NCI-H2196 (cell line): Measurements from ENCODE around the gene EMILIN1.
A peak's percentile ranks its signal among the peaks of the same experiment; 100 is the strongest.
"Not testable (repeated sequence)": the region's sequence is repeated elsewhere in the genome, so short reads cannot be mapped to it uniquely, and the experiment has no call there.

Experiments
- DNase-seq: peaks from one replicate; lab custom pipeline; 2025; ENCODE audit not compliant: unreplicated experiment; lab: John Stamatoyannopoulos, UW

EMILIN1 gene

DNA sequence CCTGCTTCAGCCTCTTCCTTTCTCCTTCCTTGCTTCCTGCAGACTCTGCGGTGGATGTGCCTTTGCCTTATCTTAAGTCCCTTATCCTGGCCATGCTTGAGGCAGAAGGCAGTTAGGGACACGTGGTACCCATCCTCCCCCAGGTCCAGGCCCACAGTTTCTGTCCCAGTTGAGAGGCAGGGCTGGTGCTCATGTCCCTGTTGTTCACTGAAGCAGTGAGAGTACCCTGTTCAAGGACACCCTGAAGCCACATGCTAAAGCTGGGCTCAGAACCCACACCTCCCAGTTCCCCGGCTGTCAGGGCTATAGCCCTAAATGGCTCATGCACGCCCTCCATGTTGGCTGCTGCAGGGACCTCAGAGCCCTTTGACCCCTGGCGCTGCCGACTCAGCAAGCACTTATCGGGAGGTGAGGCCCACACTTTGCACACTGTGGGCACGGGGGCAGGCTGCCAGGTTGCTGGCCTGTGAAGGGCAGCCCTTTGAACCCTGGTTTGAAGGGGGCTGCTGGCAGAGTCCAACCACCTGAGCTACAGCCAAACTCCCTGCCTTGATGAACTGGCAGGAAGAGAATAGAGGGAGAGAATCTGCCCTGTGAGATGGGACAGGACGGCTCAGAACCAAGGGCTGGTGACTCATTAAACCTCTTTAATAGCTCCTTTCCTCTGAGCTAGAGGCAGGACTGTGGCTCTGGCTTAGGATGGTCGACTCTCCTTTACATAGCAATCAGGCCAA lies 14.4 kb downstream of the EMILIN1 start:
- DNase-seq = no peak

DNA sequence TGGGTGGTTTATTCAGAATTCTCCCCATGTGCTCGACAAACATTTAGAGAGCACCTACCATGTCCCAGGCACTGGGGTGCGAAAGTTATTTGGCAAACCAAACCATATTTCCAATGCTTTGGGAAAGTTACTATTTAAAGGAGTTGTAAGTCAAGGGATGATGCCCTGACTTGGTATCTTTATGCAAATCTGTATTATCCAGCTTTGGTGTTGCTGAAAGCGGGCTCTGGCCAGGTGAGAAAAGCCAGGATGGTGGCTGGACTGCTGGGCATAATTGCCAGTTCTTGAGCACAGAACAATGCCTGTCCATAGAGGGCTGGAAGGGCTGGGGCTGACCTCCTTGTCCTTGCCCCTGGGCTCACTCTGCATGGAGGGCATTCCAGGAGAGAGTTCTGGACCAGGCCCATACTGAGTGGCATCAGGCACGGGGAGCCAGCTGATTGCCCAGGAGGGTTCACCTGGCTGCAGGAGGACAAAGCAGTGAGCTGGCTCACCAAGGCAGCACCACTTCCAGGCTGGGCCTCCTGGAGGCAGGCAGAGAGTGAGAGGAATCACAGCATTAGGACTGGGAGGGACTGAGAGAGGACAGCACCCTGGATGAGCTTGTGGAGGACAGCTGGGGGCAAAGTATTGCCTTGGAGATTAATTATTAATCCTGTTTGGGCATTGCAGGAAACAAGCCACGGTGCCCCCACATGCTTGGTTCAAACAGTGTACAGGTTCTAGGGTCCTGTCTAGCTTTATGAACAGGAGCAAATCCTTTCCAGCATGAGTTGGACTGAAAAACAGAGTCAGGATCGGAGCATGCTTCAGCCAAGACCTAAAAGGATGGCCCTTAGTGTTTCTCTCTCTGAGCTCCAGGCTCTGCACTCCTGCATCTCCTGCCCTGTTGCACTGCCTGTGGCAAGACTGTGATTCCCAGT lies 15.3 kb downstream of the EMILIN1 start:
- no peak for DNase-seq

DNA sequence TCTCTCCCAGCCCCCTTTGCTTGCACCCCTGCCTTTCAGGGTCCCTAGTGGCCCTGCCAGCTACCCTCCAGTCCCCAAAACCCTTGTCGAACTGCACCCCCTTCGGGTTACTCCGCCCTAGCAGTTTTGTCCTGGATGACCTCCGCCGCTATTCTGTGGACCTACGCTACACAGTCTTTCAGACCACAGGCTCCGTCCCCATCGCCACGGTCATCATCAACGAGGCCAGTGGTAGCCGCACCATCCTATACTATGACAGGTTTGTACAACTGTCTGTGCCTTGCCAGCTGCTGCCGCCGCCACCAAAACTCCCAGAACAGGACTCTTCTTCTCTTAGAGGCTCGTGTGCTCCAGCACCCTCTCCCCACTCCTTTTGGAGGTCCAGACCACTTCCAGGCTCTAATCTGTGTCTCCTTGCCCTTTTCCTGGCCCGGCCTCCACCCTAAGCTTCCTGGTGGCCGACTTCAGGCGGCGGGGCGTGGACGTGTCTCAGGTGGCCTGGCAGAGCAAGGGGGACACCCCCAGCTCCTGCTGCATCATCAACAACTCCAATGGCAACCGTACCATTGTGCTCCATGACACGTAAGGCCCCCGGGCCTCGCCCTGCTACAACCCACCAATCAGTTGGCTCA lies 16.1 kb downstream of the EMILIN1 start:
- DNase-seq = no peak

DNA sequence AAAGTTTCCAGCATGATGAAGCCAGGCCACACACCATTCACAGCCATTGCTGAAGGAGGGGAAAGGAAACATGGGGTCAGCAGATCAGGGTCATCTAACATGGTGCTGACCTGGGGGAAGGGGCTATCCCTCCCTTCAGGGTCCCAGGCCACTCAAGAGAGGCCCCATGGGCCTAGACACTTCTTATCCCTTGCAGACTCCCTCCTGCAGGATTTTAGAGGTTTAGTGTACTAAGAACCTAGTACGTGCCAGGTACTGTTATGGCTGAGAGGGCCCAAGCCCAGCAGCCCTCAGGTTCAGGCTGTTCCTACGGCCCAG lies 17.0 kb downstream of the EMILIN1 start:
- no peak for DNase-seq

DNA sequence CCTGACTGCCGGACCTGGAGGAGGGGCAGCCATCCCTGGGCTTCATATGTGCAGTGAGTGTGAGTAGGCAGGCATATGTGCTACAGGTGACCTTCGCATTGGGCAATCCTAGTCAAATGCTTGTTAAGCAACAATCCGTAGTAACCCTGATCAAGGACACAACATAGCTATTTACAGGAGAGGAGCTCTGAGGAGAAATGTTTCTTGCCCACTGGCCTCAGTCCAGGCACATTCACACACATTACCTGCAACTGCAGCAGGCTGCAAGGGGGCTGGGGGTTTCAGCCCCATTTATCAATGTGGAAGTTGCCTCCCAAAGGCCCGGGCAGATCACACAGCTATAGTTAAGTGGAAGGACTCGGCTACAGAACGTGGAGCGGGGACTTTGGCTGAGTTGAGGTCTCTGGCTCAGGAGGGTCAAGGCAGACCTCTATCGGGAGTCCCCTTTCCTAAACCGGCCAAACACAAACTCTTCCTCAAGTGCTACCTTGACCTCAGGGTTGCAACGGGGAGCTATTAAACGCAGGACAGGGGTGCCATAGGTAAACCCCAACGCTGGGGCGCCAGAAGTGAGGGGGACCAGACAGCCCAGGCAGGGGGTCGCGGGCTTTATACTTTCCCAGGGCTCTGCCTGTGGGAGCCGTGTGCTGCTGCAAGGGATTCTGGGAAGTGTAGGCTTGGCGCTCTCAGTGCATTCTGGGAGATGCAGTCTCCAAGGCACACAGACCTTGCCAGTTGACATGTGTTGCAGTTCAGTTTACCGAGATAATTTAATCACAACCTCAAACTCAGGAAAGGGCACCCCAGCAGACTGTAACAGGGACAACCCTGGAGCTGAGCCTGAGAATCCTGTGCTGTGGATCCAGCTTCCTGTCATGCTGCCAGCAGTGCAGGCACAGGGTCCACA lies 17.6 kb downstream of the EMILIN1 start:
- DNase-seq = peak; percentile 27

DNA sequence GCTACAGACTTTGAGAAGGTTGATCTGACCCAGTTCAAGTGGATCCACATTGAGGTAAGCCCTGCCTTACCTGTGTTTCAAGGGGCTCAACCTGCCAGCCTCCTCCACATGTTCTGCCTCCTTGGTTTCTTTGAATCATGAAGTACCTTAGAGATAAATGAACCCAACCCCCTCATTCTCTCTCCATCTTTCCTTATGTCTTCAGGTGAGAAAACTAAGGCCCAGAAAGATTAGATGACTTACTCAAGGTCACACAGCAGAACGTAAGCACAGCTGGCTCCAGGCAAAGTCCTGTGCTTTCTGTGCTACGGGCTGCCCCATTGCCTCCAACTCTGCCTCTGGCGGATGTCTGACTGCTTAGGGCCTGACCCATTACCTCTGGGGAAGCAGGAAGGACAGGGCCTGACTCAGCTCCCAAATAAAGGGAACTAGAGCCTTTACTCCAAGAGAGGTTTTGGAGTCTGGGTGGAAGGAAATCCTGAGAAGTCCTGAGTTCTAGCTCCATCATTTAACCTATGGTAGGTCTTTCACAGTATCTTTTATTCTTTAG lies 18.4 kb downstream of the EMILIN1 start:
- DNase-seq = no peak

DNA sequence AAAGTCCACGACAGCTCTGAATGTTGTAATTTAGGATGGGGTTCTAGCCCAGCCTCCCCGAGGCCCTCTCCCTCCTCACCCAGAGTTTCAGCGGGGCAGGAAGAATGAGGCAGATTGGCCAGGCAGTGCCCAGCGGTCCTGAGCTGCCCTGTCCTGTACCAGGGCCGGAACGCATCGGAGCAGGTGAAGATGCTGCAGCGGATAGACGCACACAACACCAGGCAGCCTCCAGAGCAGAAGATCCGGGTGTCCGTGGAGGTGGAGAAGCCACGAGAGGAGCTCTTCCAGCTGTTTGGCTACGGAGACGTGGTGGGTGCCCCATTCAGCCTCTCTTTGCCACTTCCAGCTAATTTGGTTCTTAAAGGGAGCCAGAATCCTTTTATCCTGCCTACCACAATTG lies 18.9 kb downstream of the EMILIN1 start:
- no peak for DNase-seq

DNA sequence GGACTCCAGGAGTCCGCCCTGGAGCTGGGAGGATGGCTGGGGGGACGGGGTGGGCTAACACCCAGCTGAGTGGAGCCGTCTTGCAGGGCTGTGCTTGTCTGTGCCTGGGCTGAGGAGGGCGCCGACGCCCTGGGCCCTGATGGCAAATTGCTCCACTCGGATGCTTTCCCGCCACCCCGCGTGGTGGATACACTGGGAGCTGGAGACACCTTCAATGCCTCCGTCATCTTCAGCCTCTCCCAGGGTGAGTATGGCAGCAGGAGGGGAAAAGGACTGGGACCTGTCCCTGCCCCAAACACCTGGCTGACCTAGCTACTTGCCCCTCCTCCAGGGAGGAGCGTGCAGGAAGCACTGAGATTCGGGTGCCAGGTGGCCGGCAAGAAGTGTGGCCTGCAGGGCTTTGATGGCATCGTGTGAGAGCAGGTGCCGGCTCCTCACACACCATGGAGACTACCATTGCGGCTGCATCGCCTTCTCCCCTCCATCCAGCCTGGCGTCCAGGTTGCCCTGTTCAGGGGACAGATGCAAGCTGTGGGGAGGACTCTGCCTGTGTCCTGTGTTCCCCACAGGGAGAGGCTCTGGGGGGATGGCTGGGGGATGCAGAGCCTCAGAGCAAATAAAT lies 21.0 kb downstream of the EMILIN1 start:
- peak; percentile 10 for DNase-seq

DNA sequence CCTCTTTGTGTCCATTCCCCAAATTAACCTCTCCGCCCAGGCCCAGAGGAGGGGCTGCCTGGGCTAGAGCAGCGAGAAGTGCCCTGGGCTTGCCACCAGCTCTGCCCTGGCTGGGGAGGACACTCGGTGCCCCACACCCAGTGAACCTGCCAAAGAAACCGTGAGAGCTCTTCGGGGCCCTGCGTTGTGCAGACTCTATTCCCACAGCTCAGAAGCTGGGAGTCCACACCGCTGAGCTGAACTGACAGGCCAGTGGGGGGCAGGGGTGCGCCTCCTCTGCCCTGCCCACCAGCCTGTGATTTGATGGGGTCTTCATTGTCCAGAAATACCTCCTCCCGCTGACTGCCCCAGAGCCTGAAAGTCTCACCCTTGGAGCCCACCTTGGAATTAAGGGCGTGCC lies 21.6 kb downstream of the EMILIN1 start:
- DNase-seq = no peak

DNA sequence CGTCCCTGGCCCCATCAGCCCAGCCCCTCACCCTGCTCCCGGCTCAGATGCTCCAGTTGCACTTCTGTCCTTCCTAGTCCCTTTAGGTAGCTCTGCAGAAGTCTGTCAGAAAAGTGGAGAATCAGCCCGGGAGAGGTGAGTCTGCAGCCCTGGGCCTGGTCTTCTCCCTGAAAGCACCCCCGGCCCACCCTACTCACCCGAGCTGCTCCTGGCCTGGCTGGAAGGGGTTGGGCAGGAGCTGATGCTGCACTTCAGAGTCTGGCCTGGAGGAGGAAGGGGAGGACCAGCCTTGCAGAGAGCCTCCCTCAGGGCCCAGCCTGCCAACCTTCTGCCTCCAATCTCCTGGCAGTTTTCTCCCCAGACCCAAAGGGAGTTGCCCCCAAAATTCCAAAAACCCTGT lies 23.9 kb downstream of the EMILIN1 start:
- DNase-seq = no peak

DNA sequence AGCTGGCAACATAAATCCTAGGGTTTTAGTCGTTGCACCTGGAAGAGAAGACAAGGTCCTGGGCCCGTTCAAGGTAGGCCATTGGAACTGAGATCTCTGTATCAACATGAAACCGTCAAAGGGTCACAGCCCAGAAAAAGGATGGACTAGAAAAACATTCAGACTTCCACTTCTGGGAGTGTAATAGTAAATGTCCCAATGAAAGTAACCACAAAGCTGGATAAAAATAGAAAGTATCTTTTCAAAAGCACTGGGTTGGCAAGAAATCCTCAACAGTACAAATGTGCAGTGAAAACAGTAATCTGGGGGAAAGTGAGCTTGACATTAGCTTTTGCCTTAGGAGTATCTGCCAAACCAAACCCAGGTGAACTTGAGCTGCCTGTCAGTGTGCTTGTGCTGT lies 27.6 kb downstream of the EMILIN1 start:
- no peak for DNase-seq

DNA sequence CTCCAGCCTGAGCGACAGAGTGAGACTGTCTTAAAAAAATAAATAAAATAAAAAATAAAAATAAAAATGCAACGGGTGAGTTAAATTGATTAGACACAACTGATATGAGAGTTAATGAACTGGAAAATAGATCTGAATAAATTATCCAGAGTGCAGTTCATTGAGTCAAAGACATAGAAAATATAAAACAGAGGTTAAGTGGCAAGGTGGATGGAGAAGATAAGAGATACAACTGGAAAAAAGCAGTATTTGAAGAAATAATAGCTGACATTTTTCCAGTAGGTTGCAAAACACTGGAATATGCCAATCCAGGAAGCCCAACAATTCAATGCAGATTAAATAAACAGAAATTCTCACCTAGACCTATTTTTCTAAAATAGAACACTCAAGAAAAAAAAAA lies 29.8 kb downstream of the EMILIN1 start:
- no peak for DNase-seq

DNA sequence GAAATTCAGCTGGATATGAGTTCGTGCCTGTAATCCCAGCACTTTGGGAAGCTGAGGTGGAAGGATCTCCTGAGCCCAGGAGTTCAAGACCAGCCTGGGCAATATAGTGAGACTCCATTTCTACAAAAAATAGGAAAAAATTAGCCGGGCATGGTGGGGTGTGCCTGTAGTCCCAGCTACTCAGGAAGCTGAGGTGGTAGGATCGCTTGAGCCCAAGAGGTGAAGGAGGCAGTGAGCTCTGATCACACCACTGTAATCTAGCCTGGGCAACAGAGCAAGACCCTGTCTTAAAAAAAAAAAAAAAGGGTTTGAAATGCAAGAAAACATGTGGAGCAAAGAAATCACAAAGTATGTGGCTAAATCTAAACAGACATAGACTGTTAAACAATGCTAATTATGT lies 30.7 kb downstream of the EMILIN1 start:
- DNase-seq = no peak

DNA sequence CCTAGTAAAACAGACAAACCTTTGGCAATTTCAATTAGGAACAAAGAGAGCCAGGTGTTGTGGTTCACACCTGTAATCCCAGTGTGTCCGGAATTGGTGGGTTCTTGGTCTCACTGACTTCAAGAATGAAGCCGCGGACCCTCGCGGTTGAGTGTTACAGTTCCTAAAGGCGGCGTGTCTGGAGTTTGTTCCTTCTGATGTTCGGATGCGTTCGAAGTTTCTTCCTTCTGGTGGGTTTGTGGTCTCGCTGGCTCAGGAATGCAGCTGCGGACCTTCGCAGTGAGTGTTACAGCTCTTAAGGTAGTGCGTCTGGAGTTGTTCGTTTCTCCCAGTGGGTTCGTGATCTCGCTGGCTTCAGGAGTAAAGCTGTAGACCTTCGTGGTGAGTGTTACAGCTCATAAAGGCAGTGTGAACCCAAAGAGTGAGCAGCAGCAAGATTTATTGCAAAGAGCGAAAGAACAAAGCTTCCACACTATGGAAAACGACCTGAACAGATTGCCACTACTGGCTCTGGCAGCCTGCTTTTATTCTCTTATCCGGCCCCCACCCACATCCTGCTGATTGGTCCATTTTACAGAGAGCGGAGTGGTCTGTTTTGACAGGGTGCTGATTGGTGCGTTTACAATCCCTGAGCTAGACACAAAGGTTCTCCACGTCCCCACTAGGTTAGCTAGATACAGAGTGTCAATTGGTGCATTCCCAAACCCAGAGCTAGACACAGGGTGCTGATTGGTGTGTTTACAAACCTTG lies 32.4 kb downstream of the EMILIN1 start:
- DNase-seq = not testable (repeated sequence)

DNA sequence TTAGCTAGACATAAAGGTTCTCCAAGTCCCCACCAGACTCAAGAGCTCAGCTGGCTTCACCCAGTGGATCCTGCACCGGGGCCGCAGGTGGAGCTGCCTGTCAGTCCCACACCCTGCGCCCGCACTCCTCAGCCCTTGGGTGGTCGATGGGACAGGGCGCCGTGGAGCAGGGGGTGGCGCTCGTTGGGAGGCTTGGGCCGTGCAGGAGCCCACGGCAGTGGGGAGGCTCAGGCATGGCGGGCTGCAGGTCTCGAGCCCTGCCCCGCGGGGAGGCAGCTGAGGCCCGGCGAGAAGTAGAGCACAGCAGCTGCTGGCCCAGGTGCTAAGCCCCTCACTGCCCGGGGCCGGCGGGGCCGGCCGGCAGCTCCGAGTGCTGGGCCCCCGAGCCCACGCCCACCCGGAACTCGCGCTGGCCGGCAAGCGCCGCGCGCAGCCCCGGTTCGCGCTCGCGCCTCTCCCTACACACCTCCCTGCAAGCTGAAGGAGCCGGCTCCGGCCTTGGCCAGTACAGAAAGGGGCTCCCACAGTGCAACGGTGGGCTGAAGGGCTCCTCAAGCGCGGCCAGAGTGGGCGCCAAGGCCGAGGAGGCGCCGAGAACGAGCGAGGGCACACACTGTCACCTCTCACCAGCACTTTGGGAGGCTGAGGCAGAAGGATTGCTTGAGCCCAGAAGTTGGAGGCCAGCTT lies 33.1 kb downstream of the EMILIN1 start:
- DNase-seq = not testable (repeated sequence)

DNA sequence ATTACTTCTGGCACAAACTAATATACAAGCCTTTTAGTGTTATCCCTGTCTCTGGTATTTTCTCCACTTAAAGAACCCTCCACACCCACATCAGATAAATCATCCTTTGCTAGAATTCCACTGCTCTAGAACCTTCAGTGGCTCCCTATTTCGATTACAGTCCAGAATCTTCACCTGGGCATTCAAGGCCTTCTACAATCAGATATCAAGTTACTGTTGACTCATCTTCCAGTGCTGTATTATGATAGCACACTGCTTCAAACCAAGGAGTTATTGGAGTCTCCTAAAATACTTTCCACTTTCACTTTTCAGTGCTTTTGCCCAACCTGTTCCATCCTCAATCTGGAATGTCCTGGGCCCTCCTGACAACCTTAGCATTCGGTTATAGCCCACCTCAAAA lies 37.1 kb downstream of the EMILIN1 start:
- DNase-seq = no peak

DNA sequence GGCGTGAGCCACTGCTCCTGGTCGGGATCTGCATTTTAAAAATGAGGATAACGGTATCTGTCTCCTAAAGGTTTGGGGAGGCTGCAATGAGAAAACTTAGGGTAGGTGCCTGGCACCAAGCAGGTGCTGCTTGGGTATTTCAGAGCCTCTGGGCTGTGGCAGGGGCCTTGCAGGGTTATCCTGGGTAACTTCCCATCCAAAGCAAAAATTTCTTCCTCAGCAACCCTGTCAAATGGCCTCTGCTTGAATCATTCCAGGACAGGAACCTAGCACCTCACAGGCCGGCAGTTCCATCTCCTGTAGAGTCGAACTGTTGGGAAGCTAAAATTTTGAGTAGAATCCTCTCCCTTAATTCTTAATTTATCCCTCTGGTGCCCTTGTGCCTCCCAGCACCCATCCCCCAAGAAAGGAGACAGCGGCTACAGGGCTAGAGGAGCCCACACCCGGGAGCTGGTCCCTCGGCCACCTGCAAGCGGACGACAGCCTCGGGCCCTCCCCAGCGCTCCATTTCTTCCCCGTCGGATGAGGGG lies 39.6 kb downstream of the EMILIN1 start:
- DNase-seq = no peak

DNA sequence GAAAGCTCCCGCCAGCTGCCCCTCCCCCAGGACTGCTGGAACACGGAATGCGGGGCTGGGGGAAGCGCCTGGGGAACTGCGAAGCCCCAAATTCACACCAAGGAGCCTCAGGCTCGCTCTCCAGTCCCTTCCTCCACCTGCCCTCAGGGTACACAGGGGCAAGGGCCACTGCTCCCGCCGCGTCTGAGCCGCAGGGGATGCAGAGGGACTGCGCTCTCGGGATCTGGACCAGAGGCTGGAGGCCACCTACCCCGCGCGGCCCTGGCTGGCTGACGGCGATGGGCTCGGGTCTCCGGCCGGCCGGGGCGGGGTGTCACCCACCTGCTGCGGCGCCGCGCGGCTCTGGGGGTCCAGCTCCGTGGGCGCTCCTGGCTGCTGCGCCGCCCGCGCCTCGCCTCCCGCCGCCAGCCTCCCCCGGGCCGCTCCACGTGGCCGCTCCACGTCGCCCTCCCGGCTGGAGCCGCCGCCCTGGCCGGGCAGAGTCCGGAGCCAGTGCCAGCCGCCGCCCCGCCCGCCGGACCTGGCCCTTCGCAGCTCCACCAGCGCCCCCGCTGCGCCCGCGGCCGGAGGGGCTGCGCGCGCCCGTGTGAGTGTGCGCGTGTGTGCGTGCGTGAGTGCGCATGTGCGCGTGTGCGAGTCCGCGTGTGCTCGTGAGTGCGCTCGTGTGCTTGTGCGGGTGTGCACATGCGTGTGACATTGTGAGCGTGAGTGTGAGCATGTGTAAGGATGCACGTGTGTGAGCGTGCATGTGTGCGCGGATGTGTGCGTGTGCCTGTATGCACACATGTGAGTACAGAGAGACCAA lies 40.3 kb downstream of the EMILIN1 start, which contains the start of gene CGREF1:
TSS of gene CGREF1 (minus strand) at position 604 of the 805 bp plus-strand sequence. CDS start 14,762 bp downstream, outside the sequence.
- DNase-seq = peak; percentile 38
